Mucosa of descending colon (tissue), 3 donors: ENCODE measurements around the gene NID1. TPM values are rescaled to one million over a fixed set of nuclear protein-coding genes. Genes with fewer than 3 reads are reported as not detected.

ENCODE experiments used
- ATAC-seq: fragments of 200-7000 bp; cut with Tn5 transposase; one replicate; pipeline ENCODE4 v1.9.1; 2020; ENCODE audit warnings: mild to moderate bottlenecking, moderate library complexity
- DNase-seq, 3 donors: peaks; one replicate each; pipeline ENCODE4 v3.0.0-alpha.2; 2020
- H3K36me3 ChIP-seq: fragments of 200-600 bp; one replicate; pipeline ENCODE4 v1.8.0; 2021; ENCODE audit warnings: low read depth, mild to moderate bottlenecking
- H3K4me1 ChIP-seq: fragments of 200-600 bp; one replicate; pipeline ENCODE4 v1.8.0; 2021; ENCODE audit warnings: low read depth, mild to moderate bottlenecking
- H3K4me3 ChIP-seq: fragments of 200-600 bp; one replicate; pipeline ENCODE4 v1.8.0; 2021; ENCODE audit warnings: mild to moderate bottlenecking
- H3K9me3 ChIP-seq: fragments of 200-600 bp; one replicate; pipeline ENCODE4 v1.8.0; 2021; ENCODE audit warnings: mild to moderate bottlenecking
- CTCF ChIP-seq: fragments of 200-600 bp; IDR thresholded peaks from one replicate; pipeline ENCODE4 v1.8.0; 2022; ENCODE audit warnings: antibody characterized with exemption, mild to moderate bottlenecking
- intact Hi-C, 2 donors: fragments of 100-400 bp; cut with DNase I in 1 of 2; cut with micrococcal nuclease in 1 of 2; formaldehyde crosslinking; loops; one replicate each; pipeline versions ENCODE4 v1.11.0 to v1.11.1; 2022; cut with DNase I, micrococcal nuclease
- total RNA-seq, 3 donors: library from RNA; stranded (reverse); fragmentation: NEBNext Ultra II Directional in 2 of 3; extraction: Animal tissue kit (Norgen Biotek cat#: 25700) in 2 of 3; gene quantifications; one replicate each; pipeline versions ENCODE4 v1.2.1 to v1.2.4, GENCODE V29; 2021 to 2023
- donor health status: DM: no; HTN: no; CAD: no; lungs with moderate emphysema.
- donor health status: DM: no; HTN: no; CAD: no.
- donor health status: DM: no; HTN: yes; CAD: no.

NID1 gene
- total RNA-seq, 3 donors from 2014 or later: 7.2 to 118 (median 36.7) TPM

GRCh38 chr1:236038034-236038433 is 26.9 kb downstream of the NID1 start:
- no peak for TF ChIP-seq CTCF
- Histone ChIP-seq H3K9me3 (no peaks in the 10 kb centered on the region), H3K4me3 (no peak overlapping the region), H3K36me3 (no peaks in the 10 kb centered on the region), H3K4me1 (no peaks in the 10 kb centered on the region)
- intact Hi-C loops: no loop called here
- no peak for DNase-seq
- ATAC-seq: no peak

- intact Hi-C loops: no loop called here
- H3K9me3 ChIP-seq: no peaks in the 10 kb centered on the region
- ATAC-seq (no peak), DNase-seq (no peak)
- no peak overlapping the region for H3K4me3 ChIP-seq
- H3K4me1 ChIP-seq: no peaks in the 10 kb centered on the region
- TF ChIP-seq CTCF: no peak
- H3K36me3 ChIP-seq: no peaks in the 10 kb centered on the region
Measured at GRCh38 chr1:236035681-236036101, 29.2 kb downstream of the NID1 start.

GRCh38 chr1:236033336-236033735 is 31.6 kb downstream of the NID1 start:
- no peaks in the 10 kb centered on the region for H3K9me3 ChIP-seq
- no peak overlapping the region for H3K4me3 ChIP-seq
- H3K4me1 ChIP-seq: no peaks in the 10 kb centered on the region
- H3K36me3 ChIP-seq: no peaks in the 10 kb centered on the region
- ATAC-seq (no peak), DNase-seq (no peak)
- intact Hi-C loops: no loop called here
- TF ChIP-seq CTCF: no peak

- Histone ChIP-seq H3K9me3 (no peaks in the 10 kb centered on the region), H3K36me3 (no peaks in the 10 kb centered on the region), H3K4me1 (no peaks in the 10 kb centered on the region), H3K4me3 (no peak overlapping the region)
- no peak for TF ChIP-seq CTCF
- DNase-seq (no peak), ATAC-seq (no peak)
- intact Hi-C loops: no loop called here
Measured at GRCh38 chr1:236030534-236030933, 34.4 kb downstream of the NID1 start.

- ATAC-seq: no peak
- H3K36me3 ChIP-seq: no peaks in the 10 kb centered on the region
- no peak for TF ChIP-seq CTCF
Measured at GRCh38 chr1:236029428-236029940, 35.4 kb downstream of the NID1 start.

GRCh38 chr1:236027104-236027503 is 37.8 kb downstream of the NID1 start:
- ATAC-seq: no peak
- no peak for DNase-seq
- no peak overlapping the region for H3K4me3 ChIP-seq
- no peaks in the 10 kb centered on the region for H3K9me3 ChIP-seq
- TF ChIP-seq CTCF: no peak
- no peaks in the 10 kb centered on the region for H3K4me1 ChIP-seq
- intact Hi-C loops: no loop called here
- H3K36me3 ChIP-seq: no peaks in the 10 kb centered on the region

More at GRCh38 chr1:236029428-236029940, 35.4 kb downstream of the NID1 start:
- no peaks in the 10 kb centered on the region for H3K4me1 ChIP-seq
- DNase-seq: no peak
- no peaks in the 10 kb centered on the region for H3K9me3 ChIP-seq
- intact Hi-C loops: no loop called here
- no peak overlapping the region for H3K4me3 ChIP-seq
